ENCODE results near the gene STAT5B.
"Not testable (repeated sequence)": the region's sequence is repeated elsewhere in the genome, so short reads cannot be mapped to it uniquely, and the experiment has no call there.

The STAT5B gene

DNA sequence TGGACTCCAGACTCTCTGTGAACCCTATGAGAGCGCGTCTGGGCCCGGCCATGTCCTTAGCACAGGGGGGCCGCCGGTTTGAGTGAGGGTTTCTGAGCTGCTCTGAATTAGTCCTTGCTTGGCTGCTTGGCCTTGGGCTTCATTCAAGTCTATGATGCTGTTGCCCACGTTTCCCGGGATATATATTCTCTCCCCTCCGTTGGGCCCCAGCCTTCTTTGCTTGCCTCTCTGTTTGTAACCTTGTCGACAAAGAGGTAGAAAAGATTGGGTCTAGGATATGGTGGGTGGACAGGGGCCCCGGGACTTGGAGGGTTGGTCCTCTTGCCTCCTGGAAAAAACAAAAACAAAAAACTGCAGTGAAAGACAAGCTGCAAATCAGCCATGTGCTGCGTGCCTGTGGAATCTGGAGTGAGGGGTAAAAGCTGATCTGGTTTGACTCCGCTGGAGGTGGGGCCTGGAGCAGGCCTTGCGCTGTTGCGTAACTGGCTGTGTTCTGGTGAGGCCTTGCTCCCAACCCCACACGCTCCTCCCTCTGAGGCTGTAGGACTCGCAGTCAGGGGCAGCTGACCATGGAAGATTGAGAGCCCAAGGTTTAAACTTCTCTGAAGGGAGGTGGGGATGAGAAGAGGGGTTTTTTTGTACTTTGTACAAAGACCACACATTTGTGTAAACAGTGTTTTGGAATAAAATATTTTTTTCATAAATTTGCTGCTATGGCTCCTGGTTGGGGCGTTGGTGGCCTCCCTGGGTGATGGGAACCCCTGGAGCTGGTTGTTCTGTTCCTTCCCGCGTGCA lies 35.2 kb upstream of the STAT5B start:
- DNase-seq (ENCODE audit: low spot score), result no peak
- Mint-ChIP-seq H3K9me3 (no peaks in the 10 kb centered on the region), H3K27me3 (ENCODE audit: low read depth) (no peaks in the 10 kb centered on the region), H3K4me3 (peak overlapping the region; percentile 71), H3K36me3 (ENCODE audit: low read depth) (peaks cover 63% of the 10 kb centered on the region), H3K4me1 (ENCODE audit: low read depth) (peaks cover 49% of the 10 kb centered on the region), H3K27ac (peak overlapping the region; percentile 84)

DNA sequence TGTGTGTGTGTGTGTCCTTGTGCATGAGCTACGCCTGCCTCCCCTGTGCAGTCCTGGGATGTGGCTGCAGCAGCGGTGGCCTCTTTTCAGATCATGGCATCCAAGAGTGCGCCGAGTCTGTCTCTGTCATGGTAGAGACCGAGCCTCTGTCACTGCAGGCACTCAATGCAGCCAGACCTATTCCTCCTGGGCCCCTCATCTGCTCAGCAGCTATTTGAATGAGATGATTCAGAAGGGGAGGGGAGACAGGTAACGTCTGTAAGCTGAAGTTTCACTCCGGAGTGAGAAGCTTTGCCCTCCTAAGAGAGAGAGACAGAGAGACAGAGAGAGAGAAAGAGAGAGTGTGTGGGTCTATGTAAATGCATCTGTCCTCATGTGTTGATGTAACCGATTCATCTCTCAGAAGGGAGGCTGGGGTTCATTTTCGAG lies 34.6 kb upstream of the STAT5B start:
- no peak for DNase-seq (ENCODE audit: low spot score)
- Mint-ChIP-seq H3K36me3 (ENCODE audit: low read depth) (peaks cover 67% of the 10 kb centered on the region), H3K9me3 (no peaks in the 10 kb centered on the region), H3K27me3 (ENCODE audit: low read depth) (no peaks in the 10 kb centered on the region), H3K4me3 (peak overlapping the region; percentile 71), H3K27ac (peak overlapping the region; percentile 84), H3K4me1 (ENCODE audit: low read depth) (peaks cover 48% of the 10 kb centered on the region)

DNA sequence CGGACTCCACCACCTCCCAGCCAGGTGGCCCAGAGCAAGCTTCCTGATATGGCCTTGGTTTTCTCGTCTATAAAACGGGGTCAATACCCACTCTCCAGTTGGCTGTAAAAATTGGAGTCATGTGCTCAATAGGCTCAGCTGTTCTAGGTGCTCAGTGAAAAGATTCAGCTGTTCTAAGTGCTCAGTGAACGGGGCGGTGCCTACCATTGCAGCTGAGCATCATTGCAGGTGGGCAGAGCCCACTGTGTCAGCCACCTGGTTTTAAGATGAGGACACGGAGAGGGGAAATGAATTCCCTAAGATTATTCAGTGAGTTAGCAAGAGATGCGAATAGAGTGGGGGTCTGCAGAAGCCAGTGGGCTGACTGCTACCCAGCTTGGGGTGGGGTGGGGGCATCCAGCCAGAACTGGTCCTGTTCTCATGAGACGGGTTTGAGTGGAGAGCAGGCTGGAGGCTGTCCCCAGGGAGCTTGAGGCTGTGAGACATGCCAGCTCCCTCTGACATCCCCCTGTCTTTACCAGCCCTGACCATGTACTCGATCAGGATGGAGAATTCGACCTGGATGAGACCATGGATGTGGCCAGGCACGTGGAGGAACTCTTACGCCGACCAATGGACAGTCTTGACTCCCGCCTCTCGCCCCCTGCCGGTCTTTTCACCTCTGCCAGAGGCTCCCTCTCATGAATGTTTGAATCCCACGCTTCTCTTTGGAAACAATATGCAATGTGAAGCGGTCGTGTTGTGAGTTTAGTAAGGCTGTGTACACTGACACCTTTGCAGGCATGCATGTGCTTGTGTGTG lies 34.0 kb upstream of the STAT5B start:
- Mint-ChIP-seq H3K36me3 (ENCODE audit: low read depth) (peaks cover 61% of the 10 kb centered on the region), H3K4me1 (ENCODE audit: low read depth) (peaks cover 42% of the 10 kb centered on the region), H3K9me3 (no peaks in the 10 kb centered on the region), H3K27me3 (ENCODE audit: low read depth) (no peaks in the 10 kb centered on the region), H3K27ac (peak overlapping the region; percentile 16), H3K4me3 (peak overlapping the region; percentile 71)
- no peak for DNase-seq (ENCODE audit: low spot score)

DNA sequence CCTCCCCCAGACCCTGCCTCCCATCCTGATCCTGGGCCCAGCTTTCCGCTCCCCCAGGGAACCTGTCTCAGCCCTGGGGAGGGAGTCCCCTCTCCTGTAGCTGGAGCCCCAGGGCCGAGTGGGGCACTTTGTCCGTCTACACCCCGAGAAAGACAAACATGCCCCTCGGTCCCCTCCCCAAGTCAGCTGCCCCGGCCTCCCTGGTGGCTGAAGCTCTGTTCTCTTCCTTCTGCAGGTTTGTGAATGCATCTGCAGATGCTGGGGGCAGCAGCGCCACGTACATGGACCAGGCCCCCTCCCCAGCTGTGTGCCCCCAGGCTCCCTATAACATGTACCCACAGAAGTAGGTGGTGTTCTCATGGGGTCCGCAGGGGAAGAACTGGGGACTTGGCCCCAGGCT lies 33.0 kb upstream of the STAT5B start:
- Mint-ChIP-seq H3K27ac (peak overlapping the region; percentile 27), H3K36me3 (ENCODE audit: low read depth) (peaks cover 67% of the 10 kb centered on the region), H3K4me3 (no peak overlapping the region), H3K4me1 (ENCODE audit: low read depth) (peaks cover 43% of the 10 kb centered on the region), H3K9me3 (no peaks in the 10 kb centered on the region), H3K27me3 (ENCODE audit: low read depth) (no peaks in the 10 kb centered on the region)
- no peak for DNase-seq (ENCODE audit: low spot score)

DNA sequence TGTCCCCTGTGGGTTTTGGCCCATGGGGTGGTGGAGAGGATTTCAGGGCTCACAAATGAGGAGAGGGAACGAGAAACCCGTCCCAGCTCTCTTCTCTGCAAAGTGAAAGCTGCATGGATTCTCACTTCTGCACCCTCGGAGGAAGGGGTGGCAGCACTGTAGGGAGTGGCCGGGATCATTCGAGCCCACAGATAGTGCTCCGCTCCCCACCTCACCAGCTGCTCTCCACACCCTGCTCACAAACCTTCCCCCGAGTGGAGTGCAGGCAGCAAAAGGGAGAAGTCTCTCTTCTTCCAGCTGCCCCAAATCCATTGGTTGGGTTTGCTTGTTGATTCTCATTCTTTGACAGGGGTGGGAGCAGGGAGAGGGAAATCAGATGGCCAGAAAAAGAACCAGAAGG lies 32.3 kb upstream of the STAT5B start:
- Mint-ChIP-seq H3K27ac (no peak overlapping the region), H3K9me3 (no peaks in the 10 kb centered on the region), H3K36me3 (ENCODE audit: low read depth) (peaks cover 68% of the 10 kb centered on the region), H3K4me3 (no peak overlapping the region), H3K27me3 (ENCODE audit: low read depth) (no peaks in the 10 kb centered on the region), H3K4me1 (ENCODE audit: low read depth) (peaks cover 37% of the 10 kb centered on the region)
- no peak for DNase-seq (ENCODE audit: low spot score)

DNA sequence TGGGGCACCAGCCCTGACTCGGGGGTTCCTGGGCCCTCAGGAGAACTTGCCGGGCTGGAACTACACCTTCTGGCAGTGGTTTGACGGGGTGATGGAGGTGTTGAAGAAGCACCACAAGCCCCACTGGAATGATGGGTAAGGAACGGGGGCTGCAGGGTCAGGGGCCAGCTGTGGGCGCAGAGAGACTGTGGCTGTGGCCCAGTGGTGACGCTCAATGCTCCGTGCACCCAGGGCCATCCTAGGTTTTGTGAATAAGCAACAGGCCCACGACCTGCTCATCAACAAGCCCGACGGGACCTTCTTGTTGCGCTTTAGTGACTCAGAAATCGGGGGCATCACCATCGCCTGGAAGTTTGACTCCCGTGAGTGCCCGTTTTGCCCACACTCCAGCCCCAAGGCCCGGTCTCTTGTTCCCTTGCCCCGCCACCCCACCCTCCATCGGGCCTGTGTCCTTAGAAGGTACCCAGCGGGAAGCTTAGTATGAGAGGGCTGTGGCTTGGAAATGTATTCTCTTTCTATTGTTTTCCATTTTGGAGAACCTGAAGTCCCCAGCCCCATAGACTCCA lies 31.3 kb upstream of the STAT5B start:
- Mint-ChIP-seq H3K4me3 (no peak overlapping the region), H3K27me3 (ENCODE audit: low read depth) (no peaks in the 10 kb centered on the region), H3K36me3 (ENCODE audit: low read depth) (peaks cover 70% of the 10 kb centered on the region), H3K27ac (peak overlapping the region; percentile 65), H3K9me3 (no peaks in the 10 kb centered on the region), H3K4me1 (ENCODE audit: low read depth) (peaks cover 33% of the 10 kb centered on the region)
- no peak for DNase-seq (ENCODE audit: low spot score)

DNA sequence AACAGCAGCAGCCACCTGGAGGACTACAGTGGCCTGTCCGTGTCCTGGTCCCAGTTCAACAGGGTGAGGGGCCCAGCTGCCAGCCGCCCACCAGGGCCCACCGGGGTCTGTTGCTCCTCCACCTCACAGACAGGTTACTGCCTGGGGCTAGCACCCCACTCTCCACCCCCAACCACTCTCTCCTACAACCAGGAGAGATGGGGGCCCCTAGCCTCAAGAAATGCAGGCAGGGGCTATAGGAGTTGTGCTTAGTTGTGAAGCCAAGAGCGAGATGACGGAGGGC lies 30.1 kb upstream of the STAT5B start:
- Mint-ChIP-seq H3K27me3 (ENCODE audit: low read depth) (no peaks in the 10 kb centered on the region), H3K9me3 (no peaks in the 10 kb centered on the region), H3K27ac (peak overlapping the region; percentile 58), H3K4me1 (ENCODE audit: low read depth) (peaks cover 26% of the 10 kb centered on the region), H3K4me3 (no peak overlapping the region), H3K36me3 (ENCODE audit: low read depth) (peaks cover 76% of the 10 kb centered on the region)
- DNase-seq (ENCODE audit: low spot score), result no peak

DNA sequence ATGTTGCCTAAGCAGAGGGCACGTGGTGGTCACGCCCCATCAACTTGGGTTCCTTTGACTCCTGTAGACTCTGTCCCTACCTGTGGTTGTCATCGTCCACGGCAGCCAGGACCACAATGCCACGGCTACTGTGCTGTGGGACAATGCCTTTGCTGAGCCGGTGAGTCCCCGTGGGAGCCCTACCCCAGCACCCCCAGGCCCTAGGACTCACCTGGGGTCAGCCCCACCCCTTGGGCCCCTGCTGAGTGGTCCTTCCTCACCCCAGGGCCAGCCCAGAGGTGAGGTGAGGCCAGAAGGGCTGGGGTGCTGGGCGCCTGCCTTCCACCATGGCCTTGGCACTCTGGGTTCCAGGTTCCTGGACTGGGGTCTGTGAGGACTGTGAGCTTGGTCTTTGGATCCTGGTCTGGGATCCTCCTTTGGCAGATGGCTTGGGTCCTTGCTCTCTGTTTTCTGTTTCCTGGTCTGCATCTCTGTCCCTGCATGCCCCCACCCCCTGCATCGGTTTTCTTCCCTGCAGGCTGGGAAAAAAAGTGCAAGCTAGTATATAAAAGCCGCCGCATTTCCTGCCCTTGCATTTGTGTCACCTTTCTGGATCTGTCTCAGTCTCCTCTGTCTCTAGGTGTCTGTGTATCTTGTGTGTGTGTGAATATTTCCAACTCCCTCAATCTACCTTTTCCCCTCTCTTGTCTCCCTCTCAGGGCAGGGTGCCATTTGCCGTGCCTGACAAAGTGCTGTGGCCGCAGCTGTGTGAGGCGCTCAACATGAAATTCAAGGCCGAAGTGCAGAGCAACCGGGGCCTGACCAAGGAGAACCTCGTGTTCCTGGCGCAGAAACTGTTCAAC lies 29.6 kb upstream of the STAT5B start:
- peaks cover 20% of the 10 kb centered on the region for H3K4me1 Mint-ChIP-seq (ENCODE audit: low read depth)
- peak overlapping the region; percentile 58 for H3K27ac Mint-ChIP-seq
- DNase-seq (ENCODE audit: low spot score), result no peak
- H3K4me3 Mint-ChIP-seq, result no peak overlapping the region
- no peaks in the 10 kb centered on the region for H3K9me3 Mint-ChIP-seq
- H3K36me3 Mint-ChIP-seq (ENCODE audit: low read depth), result peaks cover 76% of the 10 kb centered on the region
- H3K27me3 Mint-ChIP-seq (ENCODE audit: low read depth), result no peaks in the 10 kb centered on the region

DNA sequence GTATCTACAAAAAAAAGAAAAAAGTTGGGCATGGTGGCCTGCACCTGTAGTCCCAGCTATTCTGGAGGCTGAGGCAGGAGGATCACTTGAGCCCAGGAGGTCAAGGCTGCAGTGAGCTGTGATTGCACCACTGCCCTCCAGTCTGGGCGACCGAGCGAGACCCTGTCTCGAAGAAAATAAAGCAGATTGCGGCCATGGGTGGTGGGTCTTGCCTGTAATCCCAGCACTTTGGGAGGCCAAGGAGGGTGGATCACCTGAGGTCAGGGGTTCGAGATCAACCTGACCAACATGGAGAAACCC lies 28.8 kb upstream of the STAT5B start:
- H3K27me3 Mint-ChIP-seq (ENCODE audit: low read depth); H3K4me3 Mint-ChIP-seq; DNase-seq (ENCODE audit: low spot score); H3K9me3 Mint-ChIP-seq: not testable (repeated sequence)
- peaks cover 70% of the 10 kb centered on the region for H3K36me3 Mint-ChIP-seq (ENCODE audit: low read depth)
- H3K27ac Mint-ChIP-seq, result peak overlapping the region; percentile 65
- peaks cover 13% of the 10 kb centered on the region for H3K4me1 Mint-ChIP-seq (ENCODE audit: low read depth)

DNA sequence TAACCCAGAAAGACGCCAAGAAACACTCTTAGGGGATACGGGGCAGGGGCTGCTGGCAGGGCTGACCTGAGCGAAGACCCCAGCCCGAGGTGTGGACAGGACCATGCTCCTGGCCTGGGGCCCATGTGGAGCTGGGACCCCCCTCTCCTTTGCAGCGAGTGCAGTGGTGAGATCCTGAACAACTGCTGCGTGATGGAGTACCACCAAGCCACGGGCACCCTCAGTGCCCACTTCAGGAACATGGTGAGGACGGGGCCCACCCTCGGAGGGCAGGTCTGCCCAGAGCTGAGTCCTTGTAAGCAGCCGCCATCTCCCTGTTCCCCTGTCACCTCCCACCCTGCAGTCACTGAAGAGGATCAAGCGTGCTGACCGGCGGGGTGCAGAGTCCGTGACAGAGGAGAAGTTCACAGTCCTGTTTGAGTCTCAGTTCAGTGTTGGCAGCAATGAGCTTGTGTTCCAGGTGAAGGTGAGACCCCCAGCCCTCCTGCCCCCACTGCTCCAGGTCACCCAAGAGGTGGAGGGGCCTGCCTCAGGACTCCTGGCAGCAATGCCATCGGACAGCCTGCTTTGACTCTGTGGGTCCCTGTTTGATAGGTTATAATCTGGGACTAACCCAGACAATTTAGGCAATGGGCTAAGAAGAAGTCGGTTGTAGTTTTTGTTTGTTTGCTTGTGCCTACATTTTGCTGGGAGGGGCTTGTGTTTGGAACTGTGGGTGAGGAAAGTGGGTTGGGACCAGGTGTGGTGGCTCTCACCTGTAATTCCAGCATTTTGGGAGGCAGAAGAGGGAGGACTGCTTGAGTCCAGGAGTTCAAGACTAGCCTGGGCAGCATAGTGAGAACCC lies 28.2 kb upstream of the STAT5B start:
- no peak overlapping the region for H3K4me3 Mint-ChIP-seq
- H3K27ac Mint-ChIP-seq, result peak overlapping the region; percentile 65
- DNase-seq (ENCODE audit: low spot score), result no peak
- no peaks in the 10 kb centered on the region for H3K9me3 Mint-ChIP-seq
- H3K4me1 Mint-ChIP-seq (ENCODE audit: low read depth), result peaks cover 11% of the 10 kb centered on the region
- H3K27me3 Mint-ChIP-seq (ENCODE audit: low read depth), result no peaks in the 10 kb centered on the region
- H3K36me3 Mint-ChIP-seq (ENCODE audit: low read depth), result peaks cover 66% of the 10 kb centered on the region

DNA sequence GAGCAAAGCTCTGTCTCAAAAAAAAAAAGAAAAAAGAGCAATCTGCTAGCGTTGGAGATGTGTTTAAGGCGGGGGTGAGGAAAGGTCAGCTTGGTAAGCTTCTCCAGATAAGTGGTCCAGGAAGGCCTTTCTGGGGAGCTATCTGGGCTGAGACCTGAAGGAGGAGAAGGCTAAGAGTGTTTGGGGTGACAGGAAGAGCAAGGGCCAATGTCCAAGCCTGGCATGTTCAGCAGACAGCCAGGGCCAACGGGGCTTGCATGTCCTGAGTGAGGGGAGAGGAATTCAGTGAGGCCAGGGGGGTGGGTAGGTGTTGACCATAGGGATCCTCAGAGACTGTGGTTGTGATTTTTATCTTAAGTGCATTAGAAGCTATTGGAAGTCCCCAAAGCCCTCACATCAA lies 27.5 kb upstream of the STAT5B start:
- no peaks in the 10 kb centered on the region for H3K9me3 Mint-ChIP-seq
- peaks cover 67% of the 10 kb centered on the region for H3K36me3 Mint-ChIP-seq (ENCODE audit: low read depth)
- H3K27me3 Mint-ChIP-seq (ENCODE audit: low read depth), result no peaks in the 10 kb centered on the region
- peaks cover 11% of the 10 kb centered on the region for H3K4me1 Mint-ChIP-seq (ENCODE audit: low read depth)
- no peak overlapping the region for H3K27ac Mint-ChIP-seq
- no peak for DNase-seq (ENCODE audit: low spot score)
- no peak overlapping the region for H3K4me3 Mint-ChIP-seq

DNA sequence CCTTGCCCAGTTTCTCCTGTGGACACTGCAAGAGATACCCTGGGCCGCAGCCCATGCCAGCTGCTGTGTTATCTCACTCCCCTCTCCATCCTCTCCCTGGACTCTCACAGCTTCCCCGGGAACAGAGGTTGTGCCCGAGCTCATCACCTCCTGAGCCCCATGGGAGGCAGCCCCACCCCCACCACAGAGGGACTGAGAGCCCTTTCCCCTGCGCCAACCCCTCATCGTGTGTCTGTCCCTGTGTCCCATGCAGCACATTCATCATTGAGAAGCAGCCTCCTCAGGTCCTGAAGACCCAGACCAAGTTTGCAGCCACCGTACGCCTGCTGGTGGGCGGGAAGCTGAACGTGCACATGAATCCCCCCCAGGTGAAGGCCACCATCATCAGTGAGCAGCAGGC lies 24.8 kb upstream of the STAT5B start:
- Mint-ChIP-seq H3K27ac (no peak overlapping the region), H3K27me3 (ENCODE audit: low read depth) (no peaks in the 10 kb centered on the region), H3K4me3 (no peak overlapping the region), H3K9me3 (no peaks in the 10 kb centered on the region), H3K4me1 (ENCODE audit: low read depth) (peaks cover 8% of the 10 kb centered on the region), H3K36me3 (ENCODE audit: low read depth) (peaks cover 53% of the 10 kb centered on the region)
- DNase-seq (ENCODE audit: low spot score), result no peak

DNA sequence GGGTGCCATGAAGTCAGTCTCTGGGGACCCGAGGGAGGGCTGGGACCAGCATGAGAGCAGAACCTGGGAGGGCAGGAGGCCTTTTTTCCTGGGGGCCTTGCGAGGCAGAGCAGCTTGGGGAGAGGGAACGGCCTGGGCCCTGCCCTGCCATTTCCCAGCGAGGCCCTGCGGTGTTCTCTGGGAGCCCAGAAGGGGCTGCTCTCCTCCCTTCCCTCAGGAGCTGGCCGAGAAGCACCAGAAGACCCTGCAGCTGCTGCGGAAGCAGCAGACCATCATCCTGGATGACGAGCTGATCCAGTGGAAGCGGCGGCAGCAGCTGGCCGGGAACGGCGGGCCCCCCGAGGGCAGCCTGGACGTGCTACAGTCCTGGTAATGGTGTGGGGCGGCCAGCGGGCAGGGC lies 23.7 kb upstream of the STAT5B start:
- peaks cover 58% of the 10 kb centered on the region for H3K36me3 Mint-ChIP-seq (ENCODE audit: low read depth)
- H3K27me3 Mint-ChIP-seq (ENCODE audit: low read depth), result not testable (repeated sequence)

More for the DNA sequence above, 23.7 kb upstream of the STAT5B start:
- not testable (repeated sequence) for H3K4me3 Mint-ChIP-seq; H3K9me3 Mint-ChIP-seq; H3K4me1 Mint-ChIP-seq (ENCODE audit: low read depth); DNase-seq (ENCODE audit: low spot score); H3K27ac Mint-ChIP-seq

Data from T-helper 2 cell treated with Interferon-gamma antibody and Interleukin-4, amounts not matched to agents 5 μg/mL and 100 μg/mL, for 36 hours (primary cell).